SU-DHL-6 (cell line): ENCODE results near the gene INSIG1.

Experiments used
- H2AFZ ChIP-seq: fragments of 200-600 bp; sonication (generic); 2 replicates; pipeline ENCODE4 v1.6.1; 2014; ENCODE audit warnings: low read depth, mild to moderate bottlenecking, moderate library complexity, mixed read lengths, antibody characterized with exemption, low read length; ENCODE audit not compliant: severe bottlenecking
- H3F3A ChIP-seq: fragments of 200-600 bp; shearing (Covaris generic); 2 replicates; pipeline ENCODE4 v1.6.0; 2016; ENCODE audit warnings: antibody characterized with exemption, mild to moderate bottlenecking; ENCODE audit not compliant: insufficient read depth
- H3K27ac ChIP-seq: fragments of 200-600 bp; sonication (generic); 2 replicates; pipeline ENCODE4 v1.5.1; 2016; ENCODE audit warnings: low read depth, mild to moderate bottlenecking, low read length, moderate library complexity, mixed read lengths
- H3K27me3 ChIP-seq: fragments of 200-600 bp; sonication (generic), shearing (Covaris generic); 2 replicates; pipeline ENCODE4 v1.6.0; 2014; ENCODE audit warnings: mild to moderate bottlenecking, low read length
- H3K36me3 ChIP-seq: fragments of 200-600 bp; sonication (generic); 2 replicates; pipeline ENCODE4 v1.6.1; 2014; ENCODE audit warnings: mild to moderate bottlenecking, low read length, mixed read lengths
- H3K4me2 ChIP-seq: fragments of 300-600, 200-600 bp; shearing (Covaris generic), sonication (generic); 2 replicates; pipeline ENCODE4 v1.6.0; 2014; ENCODE audit warnings: low read length, low read depth, mild to moderate bottlenecking; ENCODE audit not compliant: poor library complexity, severe bottlenecking
- H3K4me3 ChIP-seq: fragments of 200-600 bp; sonication (generic); 2 replicates; pipeline ENCODE4 v1.5.1; 2014; ENCODE audit warnings: antibody characterized with exemption, low read length, mild to moderate bottlenecking, mixed read lengths; ENCODE audit not compliant: insufficient read depth, poor library complexity, severe bottlenecking
- H3K79me2 ChIP-seq: fragments of 200-600 bp; sonication (generic); 2 replicates; pipeline ENCODE4 v1.6.1; 2014; ENCODE audit warnings: mild to moderate bottlenecking, low read length, moderate library complexity; ENCODE audit not compliant: insufficient read depth
- H3K9ac ChIP-seq: fragments of 200-600 bp; sonication (generic); 2 replicates; pipeline ENCODE4 v1.7.0; 2014; ENCODE audit warnings: mild to moderate bottlenecking, low read length
- H3K9me2 ChIP-seq: fragments of 200-600 bp; sonication (generic); replicated peaks from 2 replicates; pipeline ENCODE4 v1.6.1; 2014; ENCODE audit warnings: low read length; ENCODE audit not compliant: insufficient read depth
- H3K9me3 ChIP-seq: fragments of 200-600 bp; sonication (generic); 2 replicates; pipeline ENCODE4 v1.6.1; 2014; ENCODE audit warnings: low read length, mixed read lengths; ENCODE audit not compliant: insufficient read depth
- H4K20me1 ChIP-seq: fragments of 200-600 bp; sonication (generic); 2 replicates; pipeline ENCODE4 v1.6.1; 2014; ENCODE audit warnings: low read depth, mild to moderate bottlenecking, antibody characterized with exemption, low read length, moderate library complexity, mixed read lengths
- EZH2phosphoT487 ChIP-seq: fragments of 200-600 bp; sonication (generic), shearing (Covaris generic); conservative IDR thresholded peaks from 2 replicates; pipeline ENCODE4 v1.6.1; 2018; ENCODE audit warnings: mild to moderate bottlenecking, antibody characterized with exemption, low read length, moderate library complexity, mixed read lengths
- TF ChIP-seq, protein P1 (sequence below): fragments of 200-600 bp; sonication (generic); IDR thresholded peaks from one replicate; pipeline ENCODE4 v1.5.1; 2017; ENCODE audit warnings: antibody characterized with exemption, mild to moderate bottlenecking, low read length, moderate library complexity; ENCODE audit not compliant: insufficient read depth, poor library complexity, severe bottlenecking

Gene INSIG1

DNA sequence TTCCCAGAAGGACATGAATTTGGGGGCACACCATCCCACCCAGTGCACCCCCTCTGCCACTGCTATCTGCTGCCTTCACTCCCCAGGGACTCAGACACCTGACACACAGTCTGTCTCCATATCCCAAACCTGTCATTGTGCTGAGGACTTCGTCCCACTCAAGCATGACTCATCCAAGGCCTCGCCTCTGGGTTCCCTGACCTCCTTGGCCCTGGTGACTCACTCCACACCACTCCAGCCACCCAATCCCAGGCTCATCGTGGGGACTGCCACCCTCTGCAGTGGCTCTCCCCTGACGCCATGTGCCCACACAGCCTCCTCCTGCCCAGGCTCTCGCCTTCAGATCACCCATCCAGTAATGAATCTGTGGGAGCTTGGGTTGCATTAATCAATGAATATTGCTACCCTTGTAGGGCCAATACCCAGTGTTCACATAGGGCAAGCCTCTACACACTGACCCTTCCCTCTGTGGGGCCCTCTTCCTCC lies 6.6 kb upstream of the INSIG1 start:
- H3F3A ChIP-seq = peaks cover 7% of the 10 kb centered on the region; the same call in 1 of the 2 replicates
- no peaks in the 10 kb centered on the region for H3K9me2 ChIP-seq
- no peak overlapping the region for H3K4me3 ChIP-seq
- no peaks in the 10 kb centered on the region for H3K9me3 ChIP-seq
- no peak overlapping the region for H2AFZ ChIP-seq
- no peak overlapping the region for H3K9ac ChIP-seq
- no peaks in the 10 kb centered on the region for H4K20me1 ChIP-seq
- no peaks in the 10 kb centered on the region for H3K36me3 ChIP-seq
- no peak overlapping the region for H3K27ac ChIP-seq
- no peaks in the 10 kb centered on the region for H3K79me2 ChIP-seq
- TF ChIP-seq, protein P1, sequence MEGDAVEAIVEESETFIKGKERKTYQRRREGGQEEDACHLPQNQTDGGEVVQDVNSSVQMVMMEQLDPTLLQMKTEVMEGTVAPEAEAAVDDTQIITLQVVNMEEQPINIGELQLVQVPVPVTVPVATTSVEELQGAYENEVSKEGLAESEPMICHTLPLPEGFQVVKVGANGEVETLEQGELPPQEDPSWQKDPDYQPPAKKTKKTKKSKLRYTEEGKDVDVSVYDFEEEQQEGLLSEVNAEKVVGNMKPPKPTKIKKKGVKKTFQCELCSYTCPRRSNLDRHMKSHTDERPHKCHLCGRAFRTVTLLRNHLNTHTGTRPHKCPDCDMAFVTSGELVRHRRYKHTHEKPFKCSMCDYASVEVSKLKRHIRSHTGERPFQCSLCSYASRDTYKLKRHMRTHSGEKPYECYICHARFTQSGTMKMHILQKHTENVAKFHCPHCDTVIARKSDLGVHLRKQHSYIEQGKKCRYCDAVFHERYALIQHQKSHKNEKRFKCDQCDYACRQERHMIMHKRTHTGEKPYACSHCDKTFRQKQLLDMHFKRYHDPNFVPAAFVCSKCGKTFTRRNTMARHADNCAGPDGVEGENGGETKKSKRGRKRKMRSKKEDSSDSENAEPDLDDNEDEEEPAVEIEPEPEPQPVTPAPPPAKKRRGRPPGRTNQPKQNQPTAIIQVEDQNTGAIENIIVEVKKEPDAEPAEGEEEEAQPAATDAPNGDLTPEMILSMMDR = no peak
- TF ChIP-seq EZH2phosphoT487 = no peak
- no peak overlapping the region for H3K4me2 ChIP-seq
- no peaks in the 10 kb centered on the region for H3K27me3 ChIP-seq

GRCh38 chr7:155291729-155292128 lies 5.9 kb upstream of the INSIG1 start:
- no peaks in the 10 kb centered on the region for H3K36me3 ChIP-seq
- H3K27ac ChIP-seq = no peak overlapping the region
- H4K20me1 ChIP-seq = no peaks in the 10 kb centered on the region
- no peak overlapping the region for H3K4me3 ChIP-seq
- no peaks in the 10 kb centered on the region for H3K9me2 ChIP-seq
- peaks cover 7% of the 10 kb centered on the region; the same call in 1 of the 2 replicates for H3F3A ChIP-seq
- H3K9ac ChIP-seq = no peak overlapping the region
- H3K27me3 ChIP-seq = no peaks in the 10 kb centered on the region
- H3K9me3 ChIP-seq = no peaks in the 10 kb centered on the region
- H3K4me2 ChIP-seq = no peak overlapping the region
- no peaks in the 10 kb centered on the region for H3K79me2 ChIP-seq
- no peak for TF ChIP-seq EZH2phosphoT487
- TF ChIP-seq, protein P1 = no peak
- no peak overlapping the region for H2AFZ ChIP-seq

DNA sequence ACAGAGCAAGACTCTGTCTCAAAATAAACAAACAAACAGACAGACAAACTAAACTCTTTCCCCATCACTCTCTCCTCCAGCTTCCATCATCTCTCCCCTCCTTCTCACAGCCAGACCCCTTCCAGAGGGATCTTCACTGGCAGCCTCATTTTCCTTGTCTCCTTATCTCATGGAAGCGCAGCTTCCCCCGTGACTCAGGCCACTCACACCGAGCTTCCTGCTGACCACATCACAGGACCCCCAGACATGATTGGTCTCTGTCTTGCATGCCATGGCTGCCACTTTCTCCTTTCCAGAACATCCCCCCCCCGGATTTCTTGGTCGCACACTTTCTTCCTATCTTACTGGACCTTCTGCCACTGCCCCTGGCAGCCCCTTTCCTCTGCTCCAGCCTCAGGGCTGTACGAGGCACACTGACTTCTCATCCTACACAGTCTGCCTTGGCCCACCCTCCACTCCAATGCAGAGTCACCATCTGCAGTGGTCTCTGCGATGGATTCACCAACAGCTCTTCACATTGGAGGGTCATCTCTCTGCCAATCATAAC lies 4.9 kb upstream of the INSIG1 start:
- Histone ChIP-seq H3K36me3 (no peaks in the 10 kb centered on the region), H3K27me3 (no peaks in the 10 kb centered on the region), H3F3A (peaks cover 7% of the 10 kb centered on the region; the same call in 1 of the 2 replicates), H3K9me3 (no peaks in the 10 kb centered on the region), H4K20me1 (no peaks in the 10 kb centered on the region), H3K9me2 (no peaks in the 10 kb centered on the region), H3K4me2 (no peak overlapping the region), H3K27ac (no peak overlapping the region), H3K79me2 (no peaks in the 10 kb centered on the region), H2AFZ (no peak overlapping the region), H3K4me3 (no peak overlapping the region), H3K9ac (no peak overlapping the region)
- TF ChIP-seq, protein P1 = no peak
- no peak for TF ChIP-seq EZH2phosphoT487
